GM19324 (cell line): ENCODE measurements around the gene NUTM2G.
"Not testable (repeated sequence)": the region's sequence is repeated elsewhere in the genome, so short reads cannot be mapped to it uniquely, and the experiment has no call there.

Experiments
- ATAC-seq: cut with Tn5 transposase; IDR thresholded peaks from one replicate; pipeline ENCODE4 v1.9.1; 2021; ENCODE audit warnings: mild to moderate bottlenecking, moderate library complexity; ENCODE audit not compliant: unreplicated experiment, low FRiP score

NUTM2G gene

DNA sequence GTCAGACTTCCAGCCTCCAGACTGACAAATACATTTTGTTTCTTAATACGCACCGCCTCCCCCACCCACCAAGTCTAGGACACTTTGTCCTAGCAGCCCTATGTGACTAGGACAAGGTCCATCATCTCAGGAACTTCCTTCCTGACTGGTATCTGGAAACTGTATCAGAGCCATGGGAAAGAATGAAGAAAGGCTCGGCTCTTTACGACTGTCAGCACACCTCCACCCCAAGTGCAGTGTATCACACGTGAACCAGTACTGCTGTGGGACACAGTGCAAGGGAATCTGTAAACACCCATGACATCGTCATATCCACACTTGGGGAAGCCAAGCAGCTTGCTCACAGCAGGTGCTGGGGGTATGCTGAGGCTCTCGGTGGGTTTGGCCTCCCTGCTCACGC is 13.0 kb downstream of the NUTM2G start:
- ATAC-seq = not testable (repeated sequence)

DNA sequence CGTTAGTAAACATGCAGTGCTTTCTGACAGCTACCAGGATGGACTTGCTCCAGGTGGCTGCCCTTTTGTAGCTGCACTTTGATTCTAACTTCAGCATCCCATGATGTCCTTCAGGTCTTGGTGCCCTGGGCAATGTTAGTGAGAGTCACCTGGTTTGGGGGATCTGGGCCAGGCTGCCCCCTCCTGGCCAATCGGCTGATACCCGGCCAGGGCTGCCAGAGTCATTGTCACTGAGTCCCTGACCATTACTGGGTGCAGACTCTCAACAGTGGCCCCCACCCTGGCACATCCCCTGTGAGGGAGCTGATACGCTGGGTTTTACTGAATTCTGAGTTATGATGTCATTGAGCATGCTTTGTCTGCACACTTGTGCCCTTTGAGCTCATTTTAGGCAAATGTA is 13.5 kb downstream of the NUTM2G start:
- ATAC-seq = not testable (repeated sequence)

DNA sequence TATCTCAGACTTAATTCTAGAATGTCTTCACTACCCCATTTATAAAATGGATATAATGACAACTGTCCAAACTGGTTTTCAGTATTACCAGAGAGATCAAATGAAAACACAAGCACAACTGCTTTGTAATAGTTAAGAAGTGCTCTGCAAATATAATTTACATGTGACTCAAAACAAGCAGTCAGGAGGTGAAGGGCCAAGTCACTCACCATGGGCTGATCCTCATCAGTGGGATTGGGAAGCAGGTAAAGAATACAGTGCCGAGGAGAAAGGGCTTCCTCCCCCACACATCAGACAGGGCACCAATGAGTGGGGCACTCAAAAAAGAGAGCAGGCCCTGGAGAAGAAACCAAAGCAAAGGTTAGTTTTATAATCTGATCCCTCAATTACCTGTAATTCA is 20.7 kb downstream of the NUTM2G start:
- not testable (repeated sequence) for ATAC-seq

DNA sequence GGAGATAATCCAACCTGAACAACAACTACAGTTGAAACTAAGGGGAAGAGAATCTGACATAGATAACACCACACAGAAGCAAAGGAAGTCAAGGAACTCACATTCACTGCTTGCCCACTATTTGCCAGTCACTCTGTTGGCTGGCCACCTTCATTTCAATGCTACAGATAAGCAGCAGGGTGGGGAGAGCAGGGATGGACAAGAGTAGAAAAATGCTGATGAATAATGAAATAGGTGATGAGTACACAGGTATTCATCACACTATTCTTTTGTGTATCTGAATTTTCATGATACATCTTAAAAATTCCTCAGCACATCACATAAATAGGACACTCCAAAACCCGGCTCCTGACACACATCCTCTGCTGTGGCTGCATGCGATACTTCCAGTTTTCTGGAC is 21.9 kb downstream of the NUTM2G start:
- ATAC-seq = not testable (repeated sequence)

DNA sequence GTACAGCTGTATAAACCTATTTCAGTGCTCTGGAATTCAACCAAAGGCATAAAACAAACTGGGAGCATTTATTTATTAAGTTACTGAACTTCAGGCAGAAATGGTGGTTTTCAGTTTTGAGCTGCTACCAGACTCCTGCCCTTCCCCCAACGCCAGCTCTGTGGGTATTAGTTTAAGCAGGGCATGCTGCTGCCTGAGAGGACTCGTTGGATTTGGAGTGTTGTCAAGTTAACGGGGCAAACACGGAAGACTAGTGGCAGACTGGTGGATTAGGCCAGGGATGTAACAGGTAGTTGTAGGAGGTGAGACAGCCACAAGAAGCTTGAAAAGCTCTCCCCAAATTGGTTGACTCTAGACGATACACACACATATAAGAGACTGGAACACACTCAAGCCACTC is 38.9 kb downstream of the NUTM2G start:
- not testable (repeated sequence) for ATAC-seq

DNA sequence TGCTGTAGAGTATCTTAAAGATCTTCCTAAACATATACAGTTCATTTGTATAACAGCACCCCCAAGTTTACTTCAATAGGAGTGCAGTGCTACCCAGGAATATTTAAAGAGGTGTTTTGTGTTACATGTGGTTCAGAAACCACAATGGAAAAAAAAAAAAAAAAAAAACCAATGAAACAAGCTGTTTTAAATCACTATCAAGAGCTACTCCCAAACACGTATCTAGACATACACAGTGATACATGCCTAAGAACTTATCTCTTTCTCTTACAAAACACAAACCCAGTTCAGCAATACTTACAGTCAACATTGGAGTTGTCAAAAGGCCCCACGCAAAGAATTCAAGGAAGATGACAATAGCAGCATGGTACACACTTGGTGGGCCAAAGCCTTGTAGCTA is 43.9 kb downstream of the NUTM2G start:
- not testable (repeated sequence) for ATAC-seq

DNA sequence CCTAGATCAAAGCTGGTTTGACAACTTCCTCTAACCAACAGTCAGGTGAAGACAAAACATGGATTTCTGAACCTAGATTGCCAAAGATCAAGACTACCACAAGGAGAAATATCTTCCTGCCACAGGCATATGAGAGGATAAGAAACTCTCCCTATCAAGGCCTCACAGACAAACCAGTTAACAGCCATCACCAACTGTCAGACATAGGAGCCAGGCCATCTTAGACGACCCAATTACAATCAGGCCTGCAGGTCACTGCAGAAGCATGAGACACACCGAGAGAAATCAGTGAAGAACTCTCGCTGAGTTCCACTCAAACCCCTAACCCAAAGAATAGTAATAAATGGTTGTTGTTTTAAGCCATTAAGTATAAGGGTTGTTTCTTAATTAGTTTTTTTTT is 45.4 kb downstream of the NUTM2G start:
- not testable (repeated sequence) for ATAC-seq

DNA sequence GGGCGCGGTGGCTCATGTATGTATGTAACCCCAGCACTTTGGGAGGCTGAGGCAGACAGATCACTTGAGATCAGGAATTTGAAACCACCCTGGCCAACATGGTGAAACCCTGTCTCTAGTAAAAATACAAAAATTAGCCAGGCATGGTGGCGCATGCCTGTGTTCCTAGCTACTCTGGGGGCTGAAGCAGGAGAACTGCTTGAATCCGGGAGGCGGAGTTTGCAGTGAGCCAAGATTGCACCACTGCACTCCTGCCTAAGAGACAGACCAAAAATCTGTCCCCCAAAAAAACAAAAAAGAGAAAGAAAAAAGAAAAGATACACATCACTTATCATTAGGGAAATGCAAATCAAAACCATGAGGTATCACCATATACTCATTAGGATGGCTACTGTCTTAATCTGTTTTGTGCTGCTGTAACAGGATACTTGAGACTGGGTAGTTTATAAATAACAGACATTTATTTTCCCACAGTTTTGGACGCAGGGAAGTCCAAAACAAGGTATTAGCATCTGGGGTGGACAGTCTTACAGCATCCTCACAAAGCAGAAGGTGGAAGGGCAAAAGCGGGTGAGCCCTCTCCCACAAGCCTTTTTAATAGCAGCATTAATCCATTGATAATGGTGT is 55.0 kb downstream of the NUTM2G start:
- ATAC-seq = not testable (repeated sequence)

DNA sequence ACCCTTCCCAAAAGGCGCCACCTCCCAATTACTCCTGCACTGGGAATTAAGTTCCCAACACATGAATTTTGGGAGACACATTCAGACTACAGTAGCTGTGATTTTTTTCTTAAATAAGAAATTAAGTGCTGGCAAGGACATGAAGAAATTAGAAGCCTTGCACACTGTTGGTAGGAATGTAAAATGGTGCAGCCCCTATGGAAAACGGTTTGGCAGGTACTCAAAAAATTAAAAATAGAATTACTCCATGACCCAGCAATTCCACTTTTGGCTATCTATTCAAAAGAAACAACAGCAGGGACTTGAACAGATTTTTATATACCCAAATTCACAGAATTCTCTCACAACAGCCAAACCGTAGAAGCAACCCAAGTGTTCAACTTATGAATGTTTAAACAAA is 55.5 kb downstream of the NUTM2G start:
- ATAC-seq = not testable (repeated sequence)

DNA sequence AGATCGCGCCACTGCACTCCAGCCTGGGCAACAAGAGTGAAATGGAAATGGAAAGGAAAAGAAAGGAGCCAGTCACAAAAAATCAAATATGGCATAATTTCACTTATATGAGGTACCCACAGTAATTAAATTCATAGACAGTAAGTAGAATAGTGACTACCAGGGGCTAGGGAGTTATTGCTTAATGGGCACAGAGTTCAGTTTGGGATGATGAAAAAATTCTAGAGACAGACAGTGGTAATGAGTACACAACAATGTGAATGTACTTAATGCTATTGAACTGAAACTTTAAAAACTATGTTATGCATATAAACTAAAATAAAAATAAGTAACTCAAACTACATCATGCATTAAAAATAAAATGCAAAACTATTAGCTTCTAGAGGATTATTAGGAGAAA is 56.2 kb downstream of the NUTM2G start:
- ATAC-seq = not testable (repeated sequence)
